T-helper 2 cell (primary cell): ENCODE data around the gene ALPI.
"Not testable (repeated sequence)": the region's sequence is repeated elsewhere in the genome, so short reads cannot be mapped to it uniquely, and the experiment has no call there.

Source experiments
- DNase-seq, 5 experiments: peaks; one replicate each; pipeline versions ENCODE4 v3.0.0 to v3.0.0-alpha.2; 2012 to 2022

The ALPI gene

DNA sequence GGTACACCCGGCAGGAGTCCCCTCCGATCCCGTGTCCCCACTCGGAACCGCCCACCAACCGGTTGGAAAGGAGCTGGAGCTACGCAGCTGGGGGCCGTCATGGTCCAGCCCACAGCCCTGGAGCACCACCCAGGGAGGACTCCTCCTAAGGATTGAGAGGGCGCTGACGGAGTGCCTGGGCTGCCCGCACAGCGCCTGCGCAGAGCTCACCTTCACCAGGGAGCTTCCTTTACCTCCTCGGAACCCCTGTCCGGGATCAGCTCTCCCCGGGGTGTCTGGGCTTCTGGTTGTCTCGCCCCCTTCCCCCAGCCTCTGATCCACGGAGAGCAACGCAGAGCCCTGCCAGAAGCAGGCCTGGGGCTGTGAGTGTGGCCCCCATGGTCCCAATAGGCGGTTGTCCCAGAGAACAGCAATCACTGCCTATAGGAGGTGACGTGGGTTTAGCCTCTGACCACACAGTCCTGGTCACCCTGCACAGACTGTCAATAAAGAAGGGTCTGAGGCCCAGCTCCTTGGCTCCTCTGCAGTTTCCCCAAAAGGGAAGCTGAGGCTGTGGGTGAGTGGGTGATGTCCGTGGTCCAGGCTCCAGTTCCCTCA is 34.7 kb upstream of the ALPI start:
- DNase-seq, result no peak

DNA sequence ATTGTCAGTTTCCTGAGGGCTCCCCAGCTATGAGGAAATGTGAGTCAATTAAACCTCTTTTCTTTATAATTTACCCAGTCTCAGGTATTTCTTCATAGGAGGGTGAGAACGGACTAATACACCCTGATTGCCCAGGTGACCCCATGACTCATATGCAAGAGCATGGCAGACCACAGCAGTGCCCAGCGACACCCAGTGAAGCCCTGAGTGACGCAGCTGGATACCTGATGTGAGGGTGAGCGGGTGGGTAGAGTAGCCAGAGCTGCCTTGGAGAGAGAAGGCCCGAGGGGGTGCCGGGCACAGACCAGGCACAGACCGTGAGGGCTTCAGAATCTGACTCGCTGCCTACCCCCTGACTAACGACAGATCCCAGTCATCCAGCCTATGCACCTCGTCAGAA is 33.9 kb upstream of the ALPI start:
- no peak for DNase-seq

DNA sequence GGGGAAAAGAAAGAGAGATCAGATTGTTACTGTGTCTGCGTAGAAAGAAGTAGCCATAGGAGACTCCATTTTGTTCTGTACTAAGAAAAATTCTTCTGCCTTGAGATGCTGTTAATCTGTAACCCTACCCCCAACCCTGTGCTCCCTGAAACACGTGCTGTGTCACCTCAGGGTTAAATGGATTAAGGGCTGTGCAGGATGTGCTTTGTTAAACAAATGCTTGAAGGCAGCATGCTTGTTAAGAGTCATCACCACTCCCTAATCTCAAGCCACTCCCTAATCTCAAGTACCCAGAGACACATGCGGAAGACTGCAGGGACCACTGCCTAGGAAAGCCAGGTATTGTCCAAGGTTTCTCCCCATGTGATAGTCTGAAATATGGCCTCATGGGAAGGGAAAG is 33.0 kb upstream of the ALPI start:
- DNase-seq, result not testable (repeated sequence)

DNA sequence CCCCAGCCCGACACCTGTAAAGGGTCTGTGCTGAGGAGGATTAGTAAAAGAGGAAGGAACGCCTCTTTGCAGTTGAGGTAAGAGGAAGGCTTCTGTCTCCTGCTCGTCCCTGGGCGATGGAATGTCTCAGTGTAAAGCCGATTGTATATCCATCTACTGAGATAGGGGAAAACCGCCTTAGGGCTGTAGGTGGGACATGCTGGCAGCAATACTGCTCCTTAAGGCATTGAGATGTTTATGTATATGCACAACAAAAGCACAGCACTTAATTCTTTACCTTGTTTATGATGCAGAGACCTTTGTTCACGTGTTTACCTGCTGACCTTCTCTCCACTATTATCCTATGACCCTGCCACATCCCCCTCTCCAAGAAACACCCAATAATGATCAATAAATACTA is 32.5 kb upstream of the ALPI start:
- DNase-seq, result not testable (repeated sequence)

DNA sequence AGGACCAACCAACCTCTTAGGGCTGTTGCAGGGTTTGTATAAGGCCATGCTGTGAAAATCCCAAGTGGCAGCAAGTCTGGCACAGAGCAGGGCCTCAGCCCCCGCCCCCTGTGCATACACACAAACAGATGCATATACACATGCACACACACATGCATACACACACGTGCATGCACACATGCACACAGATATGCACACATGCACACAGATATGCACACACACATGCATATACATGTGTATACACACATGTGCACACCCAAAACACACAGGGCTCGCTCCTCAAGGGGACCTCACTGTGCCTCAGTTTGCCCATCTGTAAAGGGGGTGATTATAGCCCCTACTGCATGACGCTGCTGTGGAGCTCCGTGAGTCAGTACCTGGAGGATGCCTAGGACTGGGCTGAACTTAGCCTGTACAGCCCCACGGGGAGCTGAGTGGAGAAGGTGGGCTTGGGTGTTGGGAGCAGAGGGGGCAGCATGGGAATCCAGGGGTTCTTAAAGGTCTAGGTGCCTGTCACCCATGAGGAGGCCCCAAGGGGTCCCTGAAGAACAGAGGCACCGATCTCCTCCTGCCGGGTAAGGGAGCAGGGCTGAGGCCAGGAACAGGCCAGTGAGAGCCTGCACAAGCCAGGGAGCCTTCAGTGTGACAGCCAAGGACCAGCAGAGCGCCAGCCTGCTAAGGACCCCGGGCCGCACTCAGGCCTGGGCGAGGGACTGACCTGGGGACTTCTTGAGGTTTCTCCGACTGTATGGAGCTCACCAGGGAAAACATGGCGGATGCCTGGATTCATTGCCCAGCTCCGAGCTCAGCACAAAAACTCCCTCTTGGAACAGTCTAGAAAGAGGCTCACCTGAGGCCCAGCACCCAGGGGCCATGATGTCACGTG is 24.0 kb upstream of the ALPI start:
- no peak for DNase-seq

DNA sequence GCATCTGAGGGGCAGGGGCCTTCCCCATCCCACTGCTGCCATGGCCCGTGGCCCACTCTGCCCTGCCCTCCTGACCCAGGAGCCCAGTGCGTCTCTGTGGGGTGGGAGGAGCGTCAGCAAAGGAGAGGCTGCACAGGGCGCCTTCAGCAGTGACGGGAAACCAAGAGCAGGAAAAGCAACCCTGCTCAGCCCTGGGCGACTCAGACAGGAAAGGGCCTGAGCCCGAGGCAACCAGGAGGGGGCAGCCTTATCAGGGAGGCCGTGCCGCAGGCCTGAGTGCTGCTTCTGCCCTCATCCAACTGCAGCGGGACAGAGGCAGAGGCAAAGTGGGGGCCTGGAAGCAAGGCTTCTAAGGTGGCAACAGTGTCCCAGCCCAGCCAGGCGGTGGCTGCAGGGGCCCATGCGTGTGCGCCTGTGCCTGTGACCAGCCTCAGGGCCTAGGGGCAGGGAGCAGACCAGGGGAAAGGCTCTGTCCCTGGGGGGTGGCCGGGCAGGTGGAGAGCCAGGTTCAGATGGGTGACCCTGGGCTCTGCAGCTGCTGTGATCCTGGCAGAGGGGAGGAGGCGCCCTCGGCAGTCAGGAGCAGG is 23.3 kb upstream of the ALPI start:
- DNase-seq, result no peak

DNA sequence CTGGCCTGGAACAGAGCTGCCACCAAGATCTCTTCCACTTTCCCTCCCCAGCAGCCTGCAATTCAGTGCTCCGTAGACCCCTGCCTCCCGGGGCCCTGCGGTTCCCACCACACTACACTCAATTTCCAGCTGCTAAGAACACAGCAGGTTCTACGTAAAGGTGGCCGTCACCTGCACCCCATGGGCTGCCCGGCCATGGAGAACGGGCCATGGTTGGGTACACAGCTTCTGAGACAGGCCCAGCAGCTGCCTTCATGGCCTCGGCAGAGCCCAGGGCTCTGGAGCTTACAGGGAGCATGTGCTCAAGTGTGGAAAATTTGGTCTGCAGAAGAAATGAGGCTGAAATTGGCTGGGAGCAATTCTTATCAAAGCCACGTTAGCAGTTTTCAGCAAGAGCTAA is 22.3 kb upstream of the ALPI start:
- not testable (repeated sequence) for DNase-seq

DNA sequence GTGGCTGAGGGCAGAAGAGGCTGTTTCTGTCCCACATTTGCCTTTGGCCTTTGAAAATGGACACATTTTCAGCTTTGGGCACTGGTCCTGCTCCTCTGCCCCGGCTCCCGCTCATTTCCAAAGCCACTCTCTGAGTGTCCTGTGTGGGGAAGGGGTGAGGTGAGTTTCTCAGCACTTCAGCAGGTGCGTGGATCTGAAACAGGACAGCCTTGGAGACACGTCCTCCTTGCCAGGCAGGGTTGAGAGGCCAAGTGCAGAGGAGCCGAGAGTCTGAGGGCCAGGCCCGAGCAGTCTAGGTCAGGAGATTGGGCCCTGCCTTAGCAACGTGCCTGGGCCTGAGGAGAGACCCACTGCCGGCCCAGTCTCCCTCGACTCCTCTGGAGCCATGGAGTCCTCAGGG is 21.9 kb upstream of the ALPI start:
- DNase-seq, result no peak

DNA sequence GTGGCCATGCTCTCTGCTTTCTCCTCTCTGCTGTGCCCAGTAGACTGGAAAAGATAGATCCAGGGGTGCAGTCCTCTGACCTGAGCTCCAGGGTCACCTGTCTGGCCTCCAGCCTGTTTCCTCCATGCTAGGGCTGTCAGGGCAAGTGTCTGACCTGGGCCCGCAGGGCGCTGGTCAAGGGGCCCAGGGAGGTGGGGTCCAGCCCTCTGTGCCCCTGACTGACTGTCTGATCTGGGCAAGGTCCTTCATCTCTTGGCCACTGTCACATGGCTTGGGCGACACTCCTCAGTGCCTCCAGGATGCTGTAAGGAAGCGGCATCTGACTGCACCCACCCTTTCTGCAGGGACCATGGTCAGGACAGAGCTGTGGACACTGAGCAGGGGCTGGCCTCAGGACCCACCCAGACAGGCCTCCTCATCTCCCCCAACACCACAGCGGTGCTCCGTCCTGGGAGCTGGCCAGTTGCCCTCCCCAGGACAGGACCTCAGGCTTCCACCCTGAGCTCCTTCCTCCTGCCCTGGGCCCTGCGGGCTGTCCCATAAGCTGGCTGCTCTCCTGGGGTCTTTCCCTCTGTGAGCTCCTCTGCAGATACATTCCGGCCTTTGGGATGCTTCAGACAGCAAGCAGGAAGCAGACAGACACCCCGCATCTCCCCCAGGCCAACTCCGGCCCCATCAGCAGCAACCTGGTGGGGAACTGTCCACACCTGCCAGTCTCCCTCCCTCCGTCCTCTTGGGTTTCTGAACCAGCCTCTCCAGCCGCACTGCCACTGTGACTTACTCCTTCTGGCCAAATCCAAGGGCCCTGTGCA is 21.2 kb upstream of the ALPI start:
- no peak for DNase-seq

DNA sequence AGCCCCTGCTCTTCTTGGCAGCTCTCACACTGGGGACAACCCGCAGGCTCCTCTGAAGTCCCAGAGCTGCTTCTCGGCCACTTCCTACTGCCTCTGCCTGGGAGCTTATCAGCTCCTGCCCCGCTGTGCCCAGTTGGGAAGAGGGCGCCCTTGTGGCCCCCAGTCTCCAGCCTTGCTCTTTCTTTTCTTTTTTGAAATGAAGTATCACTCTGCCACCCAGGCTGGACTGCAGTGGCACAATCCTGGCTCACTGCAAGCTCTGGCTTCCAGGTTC is 20.6 kb upstream of the ALPI start:
- no peak for DNase-seq

DNA sequence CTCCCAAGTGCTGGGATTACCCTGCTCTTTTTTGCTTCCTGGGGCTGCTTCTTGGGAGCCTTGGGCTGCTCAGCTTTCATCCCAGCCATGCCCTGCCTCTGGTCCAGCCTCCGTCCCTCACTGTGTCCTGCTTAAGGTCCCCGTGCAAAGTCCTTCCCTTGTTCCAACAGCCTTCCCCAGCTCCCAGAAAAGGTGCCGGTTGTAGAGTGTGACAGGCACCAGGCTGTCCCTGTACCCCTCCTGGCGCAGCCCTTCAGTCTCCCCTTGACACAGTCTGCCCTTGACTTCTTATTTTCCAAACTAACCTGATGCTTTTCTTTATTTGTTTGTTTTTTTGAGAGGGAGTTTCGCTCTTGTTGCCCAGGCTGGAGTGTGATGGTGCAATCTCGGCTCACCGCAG is 20.1 kb upstream of the ALPI start:
- DNase-seq, result no peak

DNA sequence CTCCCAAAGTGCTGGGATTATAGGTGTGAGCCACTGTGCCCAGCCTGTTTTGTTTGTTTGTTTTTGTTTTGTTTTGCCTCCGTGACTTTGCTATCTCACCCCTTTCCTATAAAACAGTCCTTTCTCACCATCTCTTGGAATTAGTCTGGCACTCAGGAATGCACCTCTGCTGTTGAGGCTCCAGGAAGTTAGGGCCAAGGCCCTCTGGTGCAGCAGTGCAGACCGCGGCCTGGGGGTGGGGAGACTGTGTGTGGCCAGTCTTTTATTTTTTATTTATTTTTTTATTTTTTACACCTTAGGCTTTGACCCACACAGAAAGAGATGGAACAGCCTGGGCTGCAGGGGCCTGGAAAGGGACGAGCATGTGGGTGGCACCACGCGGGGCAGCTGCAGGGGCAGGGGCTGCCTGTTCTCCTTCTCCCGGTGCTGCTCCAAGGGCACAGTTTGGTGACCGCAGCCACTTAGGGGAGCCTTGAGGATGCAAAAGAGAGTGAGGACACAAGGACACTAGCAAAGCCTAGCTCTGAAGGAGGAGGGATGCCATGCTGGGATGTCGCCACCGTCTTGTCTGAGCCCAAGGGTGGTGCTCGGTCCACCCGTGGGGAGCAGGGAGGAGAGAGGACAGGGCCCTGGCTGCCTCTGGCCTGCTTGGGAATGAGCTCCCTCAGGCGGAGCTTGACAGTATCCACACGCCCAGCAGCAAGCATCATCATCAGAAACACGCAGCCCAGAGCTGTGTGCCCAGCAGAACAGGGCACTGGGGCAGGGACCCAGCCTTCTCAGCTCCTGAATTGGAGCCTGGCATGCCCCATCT is 19.4 kb upstream of the ALPI start:
- DNase-seq, result no peak

DNA sequence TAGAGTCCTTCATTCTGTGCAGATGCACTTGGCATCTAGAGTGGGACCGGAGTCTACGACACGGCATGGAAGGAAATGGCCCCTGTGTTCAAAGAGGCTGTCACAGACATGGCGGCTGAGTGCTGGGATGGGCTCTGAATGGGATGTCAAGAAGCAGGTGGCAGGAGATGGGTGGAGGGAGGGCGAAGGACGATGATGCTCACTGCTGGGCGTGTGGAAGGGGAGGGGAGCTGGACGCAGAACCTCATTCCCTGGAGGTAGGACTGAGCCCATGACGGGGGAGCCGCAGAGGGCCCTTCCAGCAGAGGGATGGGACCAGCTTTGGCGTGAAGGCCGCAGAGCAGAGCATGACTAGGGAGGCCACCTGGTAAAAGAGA is 18.8 kb upstream of the ALPI start:
- no peak for DNase-seq

DNA sequence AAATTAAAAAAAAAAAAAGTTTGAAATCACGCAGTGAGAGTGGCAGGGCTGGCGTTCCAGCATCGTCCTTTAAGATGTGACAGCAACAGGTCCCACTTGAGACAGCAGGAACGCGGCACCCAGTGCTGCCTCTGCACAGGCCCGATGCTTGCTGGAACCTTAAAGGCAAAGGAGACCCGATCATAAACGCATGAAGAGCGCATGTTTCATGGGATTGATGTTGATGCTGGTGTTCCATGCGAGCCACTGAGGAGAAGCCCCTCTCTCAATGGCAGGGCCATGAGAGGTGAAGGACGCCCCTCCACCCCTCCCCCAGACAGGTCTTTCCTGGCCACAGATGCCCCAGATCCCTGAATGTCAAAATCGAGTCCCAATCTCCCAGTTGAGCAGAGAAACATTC is 17.9 kb upstream of the ALPI start:
- DNase-seq, result no peak

DNA sequence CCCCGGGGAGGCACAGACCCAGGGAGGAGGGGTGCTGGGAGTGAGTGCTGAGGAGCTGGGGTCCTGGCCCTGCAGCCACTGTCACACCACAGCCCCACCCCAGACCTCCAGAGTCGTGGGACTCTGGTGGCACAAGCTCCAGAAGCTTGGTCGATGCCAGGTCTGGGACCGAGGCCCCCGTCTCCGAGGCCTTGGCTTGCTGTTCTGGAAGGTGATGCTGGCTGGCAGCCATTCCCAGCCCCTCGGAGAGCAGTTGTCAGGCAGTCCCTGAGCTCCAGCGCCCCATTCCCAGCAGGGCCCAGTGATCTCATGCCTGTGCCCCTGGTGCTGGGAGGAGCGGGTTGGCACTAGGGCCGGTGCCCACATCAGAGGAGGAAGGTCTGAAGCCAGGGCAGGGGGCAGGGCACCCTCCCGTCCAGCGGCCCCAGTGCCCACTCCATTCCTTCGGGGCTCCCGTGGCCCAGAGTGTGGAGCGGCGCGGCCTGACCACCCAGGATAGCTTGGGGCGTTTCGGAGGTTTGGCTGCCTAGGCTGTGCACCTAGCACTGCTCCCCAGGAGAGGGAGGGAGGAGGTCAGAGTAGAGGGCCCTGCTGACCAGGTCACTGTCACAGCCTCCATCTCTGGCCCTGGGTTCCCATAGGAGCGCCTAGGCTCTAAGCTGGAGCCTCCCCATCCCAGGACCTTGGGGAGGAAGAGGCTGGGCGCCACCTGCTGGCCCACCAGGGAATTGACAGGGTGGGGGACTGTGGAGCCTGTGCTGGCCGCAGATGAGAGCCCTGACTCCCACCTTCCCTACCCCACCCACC is 16.8 kb upstream of the ALPI start:
- peak in 3 of 5 experiments; percentile 18 to 36 (median 29) for DNase-seq

DNA sequence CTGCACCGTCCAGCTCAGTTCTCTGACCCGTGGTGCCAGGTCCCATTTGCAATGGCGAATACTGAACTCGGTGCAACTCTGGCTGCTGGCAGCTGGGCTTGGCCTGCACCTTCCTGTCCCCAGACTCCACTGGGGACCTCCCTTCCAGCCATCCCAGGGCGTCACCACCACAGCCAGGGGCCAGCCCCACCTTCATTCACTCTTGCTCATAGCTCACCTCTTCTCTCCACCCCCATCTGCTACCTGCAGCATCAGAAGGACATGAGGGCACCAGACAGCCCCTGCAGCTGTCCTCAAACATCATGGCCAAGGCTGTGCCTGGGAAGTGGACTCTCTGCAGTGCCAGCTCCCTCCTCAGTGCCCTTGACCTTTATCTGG is 16.2 kb upstream of the ALPI start:
- DNase-seq, result no peak

DNA sequence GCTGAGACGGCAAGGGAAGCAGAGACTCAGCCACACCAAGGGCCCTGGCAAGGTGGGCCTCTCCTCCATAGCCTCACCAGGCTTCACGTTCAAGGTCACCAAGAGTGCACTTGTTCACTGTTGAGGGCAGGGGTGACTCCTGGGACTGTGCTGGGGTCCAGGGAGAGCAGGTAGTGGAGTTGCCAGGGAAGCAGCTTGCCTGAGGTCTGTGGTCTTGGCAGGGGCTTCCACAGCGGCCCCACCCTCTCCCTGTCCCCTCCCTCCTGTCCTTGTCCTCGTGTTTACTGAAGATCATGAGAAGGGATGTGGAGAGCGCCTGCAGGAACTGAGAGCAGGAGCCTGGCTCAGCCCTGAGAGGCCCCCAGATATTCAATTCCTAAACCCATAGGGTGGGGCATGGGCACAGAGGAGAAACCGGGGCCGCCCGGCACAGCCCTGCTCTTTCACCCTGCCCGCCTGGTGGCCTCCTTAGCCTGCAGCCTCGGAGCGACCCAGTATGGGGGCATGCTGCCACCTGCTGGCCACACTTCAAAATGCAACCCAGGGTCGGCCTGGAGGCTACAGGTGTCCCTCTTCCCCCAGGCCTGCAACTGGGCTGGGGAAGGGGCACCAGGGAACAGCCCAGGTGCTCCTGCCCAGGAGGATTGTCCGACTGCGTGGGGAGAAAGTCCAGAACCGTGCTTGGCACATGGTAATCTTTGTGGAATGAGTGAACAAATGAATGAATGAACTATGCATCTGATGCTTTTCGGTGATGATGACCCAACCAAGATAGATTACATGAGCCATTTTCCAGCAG is 15.5 kb upstream of the ALPI start:
- peak; percentile 61 to 84 (median 74) for DNase-seq

DNA sequence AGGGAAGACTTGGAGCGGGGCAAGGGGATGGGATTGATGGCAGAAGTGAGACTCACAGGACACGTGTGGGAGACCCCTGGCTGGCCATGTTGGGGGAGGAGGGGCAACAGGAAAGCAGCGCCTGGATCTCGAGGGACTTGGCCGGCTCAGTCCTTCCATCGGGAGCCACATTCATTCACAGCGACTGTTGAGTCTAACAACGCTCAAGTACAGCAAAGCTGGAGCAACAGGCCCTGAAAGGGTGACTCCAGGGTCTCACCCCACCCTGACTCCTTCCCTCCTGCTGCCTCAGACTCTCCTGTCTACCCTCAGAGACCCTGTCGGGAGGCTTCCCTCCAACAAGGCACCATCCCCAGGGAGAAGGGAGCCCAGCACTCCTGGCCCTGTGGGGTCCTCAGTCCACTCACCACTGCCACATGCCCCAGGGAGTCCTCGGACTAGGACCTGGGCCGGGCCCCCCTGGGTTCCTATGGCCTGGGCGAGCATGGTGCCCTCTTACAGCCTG is 14.8 kb upstream of the ALPI start:
- DNase-seq, result no peak

DNA sequence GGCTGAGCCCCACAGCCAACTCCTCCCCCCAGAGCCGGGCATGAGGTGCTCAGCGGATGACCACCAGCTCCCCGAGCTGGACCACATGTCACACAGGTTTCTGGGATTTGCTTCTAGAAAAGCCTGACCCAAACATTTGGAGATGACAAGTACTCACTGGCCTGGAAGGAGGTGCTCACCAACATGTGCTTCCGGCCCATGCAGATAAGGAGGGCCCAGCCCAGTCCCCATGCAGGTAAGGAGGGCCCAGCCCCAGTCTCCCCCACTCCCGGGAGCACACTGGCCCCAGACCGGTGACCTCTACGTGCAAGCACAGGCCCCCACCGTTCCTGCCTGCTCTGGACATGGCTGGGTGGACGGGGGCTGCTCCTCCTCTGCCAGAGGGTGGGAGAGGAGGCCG is 14.0 kb upstream of the ALPI start:
- not testable (repeated sequence) for DNase-seq

DNA sequence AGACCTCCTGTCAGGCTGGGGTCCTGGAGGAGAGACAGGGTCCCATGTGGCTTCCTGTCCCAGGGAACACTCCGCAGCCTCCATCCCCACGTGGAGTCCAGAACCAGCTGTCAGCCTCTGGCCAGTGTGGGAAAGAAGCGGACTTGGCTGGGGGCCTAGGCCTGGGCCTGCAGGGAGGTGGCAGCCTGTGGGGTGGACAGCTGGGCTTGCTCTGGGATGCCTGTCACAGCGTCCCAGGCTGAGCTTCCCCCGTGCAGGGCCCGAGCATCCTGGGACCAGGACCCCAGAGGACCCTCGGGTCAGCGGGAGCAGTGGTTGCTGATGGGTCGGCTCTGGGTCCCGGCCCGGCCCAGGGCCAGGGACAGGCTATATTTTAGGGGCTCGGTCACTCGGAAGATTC is 13.5 kb upstream of the ALPI start:
- not testable (repeated sequence) for DNase-seq

DNA sequence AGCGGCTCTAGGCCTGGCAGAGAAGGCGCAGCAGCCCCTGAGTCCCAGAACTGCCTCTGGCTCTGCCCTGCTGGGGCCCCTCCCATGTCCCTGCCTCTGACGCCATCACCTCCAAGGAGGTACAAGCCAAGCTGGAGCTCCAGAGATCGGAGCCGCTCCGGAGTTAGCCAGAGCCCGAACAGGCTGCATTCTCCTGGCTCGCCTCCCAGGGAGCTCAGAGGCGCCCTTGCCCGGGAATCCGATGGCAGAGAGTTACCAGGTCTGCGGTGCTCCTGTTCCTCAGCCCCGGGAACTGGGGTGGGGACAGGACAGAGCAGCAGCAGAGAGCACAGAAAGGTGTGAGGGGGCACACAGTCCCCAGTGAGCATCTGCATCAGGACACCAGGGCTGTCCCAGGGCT is 12.9 kb upstream of the ALPI start:
- DNase-seq, result not testable (repeated sequence)
